Thyroid gland (tissue), 4 donors: Measurements from ENCODE around the gene RPS21.

ENCODE experiments used
- POLR2A ChIP-seq, 2 donors: fragments of 450-650 bp; IDR thresholded peaks; one replicate each; pipeline ENCODE4 v1.6.1; 2017; ENCODE audit warnings: antibody characterized with exemption in 2 of 2, mild to moderate bottlenecking in 2 of 2, moderate library complexity in 1 of 2
- TF ChIP-seq, protein P1 (sequence below), 6 experiments: fragments of 200-600 bp in 3 of 6; fragments of 450-650 bp in 3 of 6; sonication (generic) in 3 of 6; IDR thresholded peaks; one replicate each; pipeline ENCODE4 v1.5.1; 2016 to 2019; ENCODE audit warnings: antibody characterized with exemption in 6 of 6, mild to moderate bottlenecking in 2 of 6, inconsistent platforms in 1 of 6, moderate library complexity in 1 of 6

DNA sequence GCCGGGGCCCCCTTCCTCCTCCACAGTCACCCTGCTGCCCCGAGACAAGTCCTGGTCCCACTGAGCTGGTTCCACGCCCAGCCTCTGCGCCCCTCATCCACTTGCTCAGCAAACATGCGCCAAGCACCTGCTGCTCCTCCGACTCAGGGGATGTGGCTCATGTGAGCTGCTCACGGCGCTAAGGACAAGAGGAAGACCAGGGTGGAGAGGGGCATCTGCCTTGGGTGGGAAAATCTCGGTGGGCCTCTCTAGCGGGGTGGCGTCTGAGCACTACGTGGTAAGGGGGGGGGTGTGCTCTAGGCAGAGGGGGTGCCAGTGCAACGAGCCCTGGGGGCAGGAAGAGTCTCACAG is 24.3 kb upstream of the RPS21 start:
- TF ChIP-seq, protein P1, sequence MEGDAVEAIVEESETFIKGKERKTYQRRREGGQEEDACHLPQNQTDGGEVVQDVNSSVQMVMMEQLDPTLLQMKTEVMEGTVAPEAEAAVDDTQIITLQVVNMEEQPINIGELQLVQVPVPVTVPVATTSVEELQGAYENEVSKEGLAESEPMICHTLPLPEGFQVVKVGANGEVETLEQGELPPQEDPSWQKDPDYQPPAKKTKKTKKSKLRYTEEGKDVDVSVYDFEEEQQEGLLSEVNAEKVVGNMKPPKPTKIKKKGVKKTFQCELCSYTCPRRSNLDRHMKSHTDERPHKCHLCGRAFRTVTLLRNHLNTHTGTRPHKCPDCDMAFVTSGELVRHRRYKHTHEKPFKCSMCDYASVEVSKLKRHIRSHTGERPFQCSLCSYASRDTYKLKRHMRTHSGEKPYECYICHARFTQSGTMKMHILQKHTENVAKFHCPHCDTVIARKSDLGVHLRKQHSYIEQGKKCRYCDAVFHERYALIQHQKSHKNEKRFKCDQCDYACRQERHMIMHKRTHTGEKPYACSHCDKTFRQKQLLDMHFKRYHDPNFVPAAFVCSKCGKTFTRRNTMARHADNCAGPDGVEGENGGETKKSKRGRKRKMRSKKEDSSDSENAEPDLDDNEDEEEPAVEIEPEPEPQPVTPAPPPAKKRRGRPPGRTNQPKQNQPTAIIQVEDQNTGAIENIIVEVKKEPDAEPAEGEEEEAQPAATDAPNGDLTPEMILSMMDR (IDR thresholded peaks at IDR 0.05), result no peak
- no peak for TF ChIP-seq POLR2A (IDR thresholded peaks at IDR 0.05)
